ENCODE measurements around the gene NRG2.

Gene NRG2

GRCh38 chr5:140023611-140024191 lies 19.4 kb downstream of the NRG2 start:
- H3K79me2 ChIP-seq (ENCODE audit: insufficient read depth, low read length): no peaks in the 10 kb centered on the region
- no peak overlapping the region for H2AFZ ChIP-seq (ENCODE audit: low read depth, low read length, severe bottlenecking)
- H3F3A ChIP-seq (ENCODE audit: insufficient read depth): no peaks in the 10 kb centered on the region
- no peaks in the 10 kb centered on the region for H3K27me3 ChIP-seq (ENCODE audit: low read length)
- H4K20me1 ChIP-seq (ENCODE audit: low read depth, low read length): no peaks in the 10 kb centered on the region
- no peaks in the 10 kb centered on the region for H3K9me3 ChIP-seq (ENCODE audit: insufficient read depth, low read length)
- TF ChIP-seq, protein P1, sequence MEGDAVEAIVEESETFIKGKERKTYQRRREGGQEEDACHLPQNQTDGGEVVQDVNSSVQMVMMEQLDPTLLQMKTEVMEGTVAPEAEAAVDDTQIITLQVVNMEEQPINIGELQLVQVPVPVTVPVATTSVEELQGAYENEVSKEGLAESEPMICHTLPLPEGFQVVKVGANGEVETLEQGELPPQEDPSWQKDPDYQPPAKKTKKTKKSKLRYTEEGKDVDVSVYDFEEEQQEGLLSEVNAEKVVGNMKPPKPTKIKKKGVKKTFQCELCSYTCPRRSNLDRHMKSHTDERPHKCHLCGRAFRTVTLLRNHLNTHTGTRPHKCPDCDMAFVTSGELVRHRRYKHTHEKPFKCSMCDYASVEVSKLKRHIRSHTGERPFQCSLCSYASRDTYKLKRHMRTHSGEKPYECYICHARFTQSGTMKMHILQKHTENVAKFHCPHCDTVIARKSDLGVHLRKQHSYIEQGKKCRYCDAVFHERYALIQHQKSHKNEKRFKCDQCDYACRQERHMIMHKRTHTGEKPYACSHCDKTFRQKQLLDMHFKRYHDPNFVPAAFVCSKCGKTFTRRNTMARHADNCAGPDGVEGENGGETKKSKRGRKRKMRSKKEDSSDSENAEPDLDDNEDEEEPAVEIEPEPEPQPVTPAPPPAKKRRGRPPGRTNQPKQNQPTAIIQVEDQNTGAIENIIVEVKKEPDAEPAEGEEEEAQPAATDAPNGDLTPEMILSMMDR (IDR thresholded peaks at IDR 0.05; ENCODE audit: insufficient read depth, low read length, poor library complexity, severe bottlenecking): no peak
- no peak for TF ChIP-seq EZH2phosphoT487 (conservative IDR thresholded peaks at IDR 0.05; ENCODE audit: low read length)
- H3K4me3 ChIP-seq (ENCODE audit: insufficient read depth, low read length, poor library complexity, severe bottlenecking): no peak overlapping the region
- H3K9me2 ChIP-seq (replicated peaks; ENCODE audit: insufficient read depth, low read length): no peaks in the 10 kb centered on the region
- H3K36me3 ChIP-seq (ENCODE audit: low read length): no peaks in the 10 kb centered on the region
- H3K27ac ChIP-seq (ENCODE audit: low read depth, low read length): no peak overlapping the region
- no peak overlapping the region for H3K4me2 ChIP-seq (ENCODE audit: low read depth, low read length, poor library complexity, severe bottlenecking)
- H3K9ac ChIP-seq (ENCODE audit: low read length): no peak overlapping the region

DNA sequence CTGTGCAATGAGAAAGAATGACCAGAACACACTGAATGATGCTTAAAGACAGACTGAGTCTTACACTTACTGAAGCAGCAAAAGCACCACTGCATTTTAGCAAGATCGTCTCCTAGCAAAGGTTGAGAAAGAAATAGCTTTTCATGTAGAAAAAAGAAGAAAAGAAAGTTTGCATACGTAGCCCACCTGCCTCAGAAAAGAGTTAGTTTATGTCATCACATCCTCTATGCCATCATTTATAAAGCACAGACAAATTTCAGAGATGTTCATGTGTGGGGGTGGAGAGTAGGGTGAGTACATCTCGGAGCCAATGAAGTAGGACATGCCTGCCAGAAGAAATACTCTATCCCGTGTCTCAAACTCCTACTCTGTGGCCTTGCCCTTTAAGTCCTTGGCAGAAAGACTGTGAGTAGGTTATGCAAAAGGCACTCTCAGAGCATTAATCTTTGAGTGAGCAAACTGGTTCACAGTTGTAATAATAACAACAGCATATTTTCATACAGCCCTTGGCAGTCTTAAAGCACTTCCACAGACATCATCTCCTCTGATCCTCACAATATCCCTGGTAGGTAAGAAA lies 22.4 kb downstream of the NRG2 start:
- H3K36me3 ChIP-seq (ENCODE audit: low read length): no peaks in the 10 kb centered on the region
- no peak overlapping the region for H3K9ac ChIP-seq (ENCODE audit: low read length)
- H3K27me3 ChIP-seq (ENCODE audit: low read length): no peaks in the 10 kb centered on the region
- H4K20me1 ChIP-seq (ENCODE audit: low read depth, low read length): no peaks in the 10 kb centered on the region
- TF ChIP-seq EZH2phosphoT487 (conservative IDR thresholded peaks at IDR 0.05; ENCODE audit: low read length): no peak
- TF ChIP-seq, protein P1 (IDR thresholded peaks at IDR 0.05; ENCODE audit: insufficient read depth, low read length, poor library complexity, severe bottlenecking): no peak
- no peaks in the 10 kb centered on the region for H3F3A ChIP-seq (ENCODE audit: insufficient read depth)
- H2AFZ ChIP-seq (ENCODE audit: low read depth, low read length, severe bottlenecking): no peak overlapping the region
- H3K4me3 ChIP-seq (ENCODE audit: insufficient read depth, low read length, poor library complexity, severe bottlenecking): no peak overlapping the region
- H3K4me2 ChIP-seq (ENCODE audit: low read depth, low read length, poor library complexity, severe bottlenecking): no peak overlapping the region
- no peaks in the 10 kb centered on the region for H3K9me2 ChIP-seq (replicated peaks; ENCODE audit: insufficient read depth, low read length)
- H3K27ac ChIP-seq (ENCODE audit: low read depth, low read length): no peak overlapping the region
- H3K79me2 ChIP-seq (ENCODE audit: insufficient read depth, low read length): no peaks in the 10 kb centered on the region
- no peaks in the 10 kb centered on the region for H3K9me3 ChIP-seq (ENCODE audit: insufficient read depth, low read length)

GRCh38 chr5:140018920-140019644 lies 24.0 kb downstream of the NRG2 start:
- Histone ChIP-seq H3K27ac (ENCODE audit: low read depth, low read length) (no peak overlapping the region), H4K20me1 (ENCODE audit: low read depth, low read length) (no peaks in the 10 kb centered on the region), H3K9me3 (ENCODE audit: insufficient read depth, low read length) (no peaks in the 10 kb centered on the region), H3K9ac (ENCODE audit: low read length) (no peak overlapping the region), H3K36me3 (ENCODE audit: low read length) (no peaks in the 10 kb centered on the region), H2AFZ (ENCODE audit: low read depth, low read length, severe bottlenecking) (no peak overlapping the region), H3F3A (ENCODE audit: insufficient read depth) (no peaks in the 10 kb centered on the region), H3K27me3 (ENCODE audit: low read length) (no peaks in the 10 kb centered on the region), H3K4me3 (ENCODE audit: insufficient read depth, low read length, poor library complexity, severe bottlenecking) (no peak overlapping the region), H3K79me2 (ENCODE audit: insufficient read depth, low read length) (no peaks in the 10 kb centered on the region), H3K9me2 (replicated peaks; ENCODE audit: insufficient read depth, low read length) (no peaks in the 10 kb centered on the region), H3K4me2 (ENCODE audit: low read depth, low read length, poor library complexity, severe bottlenecking) (no peak overlapping the region)
- TF ChIP-seq EZH2phosphoT487 (conservative IDR thresholded peaks at IDR 0.05; ENCODE audit: low read length): no peak
- TF ChIP-seq, protein P1 (IDR thresholded peaks at IDR 0.05; ENCODE audit: insufficient read depth, low read length, poor library complexity, severe bottlenecking): no peak
